HG03175 (cell line): ENCODE data around the gene SRGAP1.

Source experiments
- ATAC-seq: cut with Tn5 transposase; IDR thresholded peaks from one replicate; pipeline ENCODE4 v1.9.1; 2021; ENCODE audit warnings: mild to moderate bottlenecking, moderate library complexity; ENCODE audit not compliant: unreplicated experiment

The SRGAP1 gene

DNA sequence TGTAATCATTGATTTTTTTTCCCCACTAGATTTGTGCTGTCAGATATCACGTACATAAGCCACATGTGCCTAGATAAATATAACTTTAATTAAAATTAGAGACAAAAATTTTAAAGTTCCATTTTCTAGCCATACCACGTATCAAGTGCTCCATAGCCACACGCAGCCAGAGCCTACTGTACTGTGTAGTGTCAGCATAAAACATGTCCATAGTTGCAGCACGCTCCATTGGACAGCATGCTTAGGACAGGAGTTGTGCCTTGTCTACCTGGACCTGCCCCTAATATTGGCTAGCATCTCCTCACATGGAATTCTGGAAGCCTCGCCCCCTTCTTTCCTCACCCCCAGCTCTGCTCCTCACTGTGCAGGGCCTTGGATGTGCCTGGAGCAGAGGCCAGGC, 116.5 kb downstream of the SRGAP1 start:
- ATAC-seq: no peak

DNA sequence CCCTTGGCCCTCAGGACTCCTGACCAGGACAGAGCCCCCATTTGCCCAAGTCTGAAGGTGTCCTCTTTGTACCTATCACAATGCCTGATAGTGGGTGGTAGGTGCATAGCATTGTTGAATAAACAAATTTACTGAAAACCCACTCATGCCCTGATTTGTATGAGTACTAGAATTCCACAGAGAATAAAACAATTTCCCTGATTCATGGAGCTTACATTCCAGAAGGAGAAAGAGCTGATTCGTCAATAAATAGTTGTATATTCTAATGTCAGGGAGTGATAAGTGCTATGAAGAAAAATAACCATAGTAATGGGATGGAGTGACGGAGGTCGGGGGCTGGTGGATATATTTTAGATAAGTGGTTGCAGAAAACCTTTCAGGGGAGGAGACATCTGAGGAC, 117.0 kb downstream of the SRGAP1 start:
- ATAC-seq: no peak

- ATAC-seq: no peak
Measured at GRCh38 chr12:63963868-63964267, 119.4 kb downstream of the SRGAP1 start.

GRCh38 chr12:63964301-63964700, 119.8 kb downstream of the SRGAP1 start:
- ATAC-seq: no peak

- ATAC-seq: no peak
Measured at GRCh38 chr12:63965936-63966605, 121.6 kb downstream of the SRGAP1 start.

- ATAC-seq: no peak
Measured at GRCh38 chr12:63966606-63966975, 122.1 kb downstream of the SRGAP1 start.

DNA sequence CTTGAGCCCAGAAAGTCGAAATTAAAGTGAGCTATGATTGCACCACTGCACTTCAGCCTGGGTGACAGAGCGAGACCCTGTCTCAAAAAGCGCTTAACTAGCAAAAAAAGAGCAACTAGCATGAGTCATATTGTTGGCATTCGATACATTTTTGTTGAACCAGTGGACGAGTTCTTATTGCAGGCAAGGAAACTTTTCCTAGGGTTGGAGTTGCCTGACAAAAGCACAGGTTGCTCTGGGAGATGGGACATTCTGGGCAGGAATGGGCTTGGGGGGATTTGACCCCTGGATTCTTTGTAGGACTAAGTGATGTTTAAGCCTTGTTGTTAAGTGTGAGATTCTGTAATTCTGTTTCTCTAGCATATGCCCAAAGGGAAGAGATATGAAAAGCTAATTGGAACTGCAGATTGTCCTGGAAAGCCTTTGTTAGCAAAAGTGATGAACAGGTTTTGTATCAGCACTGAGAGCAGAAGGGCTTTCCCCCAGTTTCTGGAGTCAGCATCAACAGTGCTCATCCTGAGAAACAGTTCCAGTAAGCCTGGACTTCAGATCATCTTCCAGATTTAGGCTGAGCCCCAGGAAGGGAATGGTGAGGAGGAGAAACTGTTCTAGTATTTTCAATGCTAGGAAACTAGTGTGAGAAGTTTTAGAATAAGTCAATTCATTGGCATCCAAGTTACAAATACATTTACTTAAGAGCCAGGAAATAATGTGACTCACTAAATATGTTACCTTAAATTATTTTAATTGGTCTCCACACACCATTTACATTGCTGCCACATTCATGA, 123.1 kb downstream of the SRGAP1 start:
- no peak for ATAC-seq

- no peak for ATAC-seq
Measured at GRCh38 chr12:63968673-63969072, 124.2 kb downstream of the SRGAP1 start.

- no peak for ATAC-seq
Measured at GRCh38 chr12:63976902-63977395, 132.4 kb downstream of the SRGAP1 start.

DNA sequence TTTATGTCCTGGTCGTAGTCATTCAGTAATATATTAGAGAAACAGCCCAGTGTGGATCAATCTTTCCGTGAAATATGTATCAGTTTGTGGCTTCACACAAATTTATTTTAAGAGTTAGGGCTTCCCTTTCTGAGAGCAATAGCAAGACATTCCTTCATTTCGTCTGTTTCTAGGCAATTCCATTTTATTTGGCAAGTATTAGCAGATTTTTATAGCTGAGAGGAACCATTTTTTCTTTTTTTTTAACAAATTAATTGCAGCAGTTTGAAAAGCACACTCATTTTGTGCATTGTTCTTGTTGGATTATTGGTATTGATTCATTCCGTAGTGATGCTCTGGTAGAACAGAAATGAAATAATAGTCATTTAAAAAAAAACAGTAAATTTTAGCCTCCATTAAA, 132.9 kb downstream of the SRGAP1 start:
- ATAC-seq: no peak

DNA sequence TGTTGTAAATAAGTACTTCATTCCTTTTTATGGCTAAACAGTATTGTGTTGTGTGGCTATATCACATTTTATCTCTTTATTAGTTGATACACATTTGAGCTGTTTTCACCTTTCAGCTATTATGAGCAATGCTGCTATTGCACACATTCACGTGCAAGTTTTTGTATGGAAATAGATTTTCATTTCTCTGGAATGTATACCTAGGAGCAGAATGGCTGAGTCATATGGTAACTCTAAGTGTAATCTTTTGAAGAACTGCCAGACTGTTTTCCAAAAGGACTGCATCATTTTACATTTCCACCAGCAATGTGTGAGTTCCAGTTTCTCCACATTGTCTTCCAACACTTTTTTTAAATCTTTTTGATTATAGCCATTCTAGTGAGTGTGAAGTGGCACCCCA, 134.0 kb downstream of the SRGAP1 start:
- ATAC-seq: no peak

- no peak for ATAC-seq
Measured at GRCh38 chr12:63980211-63980610, 135.7 kb downstream of the SRGAP1 start.

DNA sequence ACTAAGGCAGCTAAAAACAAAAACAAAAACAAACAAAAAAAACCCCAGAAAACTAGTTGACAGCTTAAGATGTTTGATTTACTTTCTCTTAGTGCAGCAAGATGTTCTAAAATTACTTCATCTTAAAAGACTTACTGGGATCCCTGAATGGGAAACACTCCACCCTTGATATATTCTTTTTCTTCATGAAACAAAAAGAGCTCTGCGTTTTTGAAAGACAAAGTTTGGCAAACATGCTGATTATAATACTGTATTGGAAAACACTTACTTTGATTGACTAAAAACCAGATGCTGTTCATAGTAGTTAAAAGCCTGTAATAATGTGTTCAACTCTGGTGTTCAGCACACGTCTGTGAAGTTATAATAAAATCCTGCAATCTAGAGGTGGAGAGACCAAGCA, 136.8 kb downstream of the SRGAP1 start:
- no peak for ATAC-seq

DNA sequence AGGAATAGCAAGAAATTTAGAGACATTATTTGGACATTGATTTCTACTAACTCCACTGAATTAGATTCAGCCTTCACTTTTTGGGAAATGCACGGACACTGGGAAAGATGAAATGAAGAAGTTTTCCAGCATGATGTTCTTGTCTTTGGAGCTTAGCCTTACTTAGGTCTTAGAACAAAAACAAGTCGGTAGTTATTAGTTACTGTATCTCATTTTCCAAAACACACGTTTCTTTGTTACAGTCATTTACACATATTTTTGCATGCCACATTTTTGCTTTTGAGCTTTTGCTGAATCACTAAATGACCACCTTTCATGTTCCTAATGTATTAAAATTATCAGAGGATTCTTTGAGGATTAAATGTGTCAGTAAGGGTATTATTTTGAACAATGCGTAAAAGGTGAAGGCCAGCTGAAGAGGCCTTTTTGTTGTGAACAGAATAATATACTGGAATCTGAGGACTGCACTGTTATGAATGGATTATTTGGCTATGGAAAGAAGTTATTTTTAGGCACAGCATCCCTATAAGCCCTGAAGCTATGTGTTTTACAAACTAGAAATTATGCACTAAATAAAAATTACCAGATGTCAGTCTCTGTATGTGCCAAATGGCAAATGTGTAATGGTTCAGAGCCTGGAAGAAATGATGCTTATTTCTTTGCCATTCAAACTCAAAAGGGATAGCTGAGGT, 138.2 kb downstream of the SRGAP1 start:
- ATAC-seq: no peak

GRCh38 chr12:63985456-63985855, 141.0 kb downstream of the SRGAP1 start:
- peak; percentile 63 for ATAC-seq

GRCh38 chr12:63985945-63986344, 141.4 kb downstream of the SRGAP1 start:
- no peak for ATAC-seq

DNA sequence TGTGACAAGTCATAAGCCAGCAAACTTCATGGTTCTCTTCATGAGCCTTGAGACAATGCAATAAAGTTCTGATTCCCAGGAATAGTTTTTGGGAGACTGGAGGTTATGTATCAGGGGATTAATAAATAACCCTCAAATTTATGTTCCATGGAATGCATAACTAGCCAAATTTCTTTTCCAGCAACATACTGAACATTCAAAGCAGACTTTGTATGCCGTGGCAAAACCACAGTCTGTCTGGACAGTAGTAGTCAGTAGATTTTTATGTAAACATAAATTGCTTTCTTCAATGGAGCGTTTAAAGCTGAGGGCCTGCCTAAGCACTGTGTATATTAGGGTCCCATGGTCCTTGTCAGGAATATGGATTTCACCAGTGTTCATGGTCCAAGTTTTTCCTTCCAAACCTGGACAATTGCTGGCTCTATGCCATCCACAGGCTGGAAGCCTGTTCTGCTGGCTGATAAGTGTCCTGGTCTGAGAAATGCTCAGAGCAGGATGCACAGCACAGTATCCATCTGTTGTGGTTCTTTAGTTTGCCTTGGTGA, 144.9 kb downstream of the SRGAP1 start:
- no peak for ATAC-seq

DNA sequence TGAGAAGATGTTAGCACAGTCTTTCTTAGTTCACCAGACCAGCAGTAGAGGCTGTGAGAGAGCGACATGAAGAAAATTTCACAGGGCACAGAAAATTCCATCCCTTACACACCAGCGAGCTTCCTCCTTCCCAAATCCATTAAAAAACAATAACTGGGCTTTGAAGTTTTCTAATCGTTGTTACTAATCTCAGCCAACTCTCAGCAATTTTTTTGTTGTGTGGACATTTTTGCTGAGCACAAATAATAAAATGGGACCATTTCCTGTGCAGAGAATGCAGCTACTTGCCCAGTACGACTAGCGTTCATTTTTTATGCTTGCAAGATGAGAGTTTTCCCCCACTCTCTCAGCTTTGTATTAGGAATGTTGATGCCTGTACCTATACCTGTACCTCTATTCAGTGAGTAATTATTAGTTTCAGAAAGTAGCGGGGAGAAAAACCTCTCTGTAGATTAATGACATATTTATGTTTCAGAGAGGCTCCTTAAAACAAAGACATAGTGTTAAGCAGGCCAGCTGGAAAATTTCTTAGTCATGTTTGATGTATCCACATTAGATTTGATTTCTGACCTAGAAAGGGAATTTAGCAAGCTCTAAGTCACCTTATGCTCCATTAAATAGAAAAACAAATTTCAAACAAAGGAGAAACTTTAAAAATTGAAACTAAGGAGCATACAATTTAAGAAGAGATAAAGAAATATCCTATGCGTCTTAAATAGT, 146.5 kb downstream of the SRGAP1 start:
- ATAC-seq: no peak

GRCh38 chr12:63994704-63995103, 150.2 kb downstream of the SRGAP1 start:
- no peak for ATAC-seq

GRCh38 chr12:63995512-63995911, 151.0 kb downstream of the SRGAP1 start:
- ATAC-seq: no peak

DNA sequence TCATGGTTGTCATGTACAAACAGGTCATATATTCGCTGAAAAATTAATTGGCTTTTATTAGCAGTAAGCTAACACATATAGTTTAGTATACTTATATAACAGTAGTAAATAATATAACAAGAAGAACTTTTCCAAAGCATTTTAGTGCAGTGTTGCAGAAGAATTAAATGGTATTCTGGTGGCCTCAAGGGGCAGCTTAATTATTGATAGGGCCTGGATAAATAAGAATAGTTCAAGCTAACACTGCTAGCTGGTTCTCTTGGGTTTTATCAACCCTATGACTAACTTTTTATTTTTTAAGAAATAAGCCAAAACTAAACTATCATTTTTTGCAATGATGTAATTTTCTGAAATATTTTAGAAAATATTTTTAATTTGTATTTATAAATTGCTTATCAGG, 152.1 kb downstream of the SRGAP1 start:
- no peak for ATAC-seq
